Natural killer cell (primary cell): Measurements from ENCODE around the gene C14orf132. TPM values are rescaled to one million over a fixed set of nuclear protein-coding genes. Genes with fewer than 3 reads are reported as not detected.

Source experiments
- ATAC-seq, 3 donors: fragments of 150-1000 bp in 2 of 3; fragments of 200-7000 bp in 1 of 3; cut with Tn5 transposase; 1 replicate in 1 of 3; 2 replicates in 2 of 3; pipeline ENCODE4 v1.10.0; 2021; ENCODE audit warnings: mild to moderate bottlenecking in 2 of 3, moderate library complexity in 2 of 3
- DNase-seq, 2 donors: peaks; one replicate each; pipeline versions ENCODE4 v3.0.0 to v3.0.0-alpha.2; 2013 to 2021; ENCODE audit warnings: mixed read lengths in 1 of 2
- H3K27ac ChIP-seq: one replicate; pipeline ENCODE4 v1.5.1; 2013; ENCODE audit warnings: mild to moderate bottlenecking, low read length
- H3K27me3 ChIP-seq: one replicate; pipeline ENCODE4 v1.6.1; 2013; ENCODE audit warnings: low read length; ENCODE audit not compliant: control insufficient read depth, insufficient read depth
- H3K36me3 ChIP-seq: one replicate; pipeline ENCODE4 v1.6.1; 2013; ENCODE audit warnings: low read length; ENCODE audit not compliant: control insufficient read depth, insufficient read depth
- H3K4me1 ChIP-seq: one replicate; pipeline ENCODE4 v1.6.1; 2013; ENCODE audit warnings: low read length; ENCODE audit not compliant: control insufficient read depth, insufficient read depth
- H3K4me3 ChIP-seq: one replicate; pipeline ENCODE4 v1.5.1; 2013; ENCODE audit warnings: low read length
- H3K9me3 ChIP-seq: one replicate; pipeline ENCODE4 v1.6.1; 2013; ENCODE audit warnings: low read length; ENCODE audit not compliant: control insufficient read depth, insufficient read depth
- H3K27ac Mint-ChIP-seq, 2 donors: one replicate each; pipeline ENCODE4 v1.8.0; 2022; ENCODE audit warnings: mild to moderate bottlenecking in 2 of 2, mixed read lengths in 2 of 2, moderate library complexity in 1 of 2
- H3K27me3 Mint-ChIP-seq, 2 donors: one replicate each; pipeline ENCODE4 v1.8.0; 2022; ENCODE audit warnings: low read depth in 2 of 2, mixed read lengths in 2 of 2
- H3K36me3 Mint-ChIP-seq: one replicate; pipeline ENCODE4 v1.8.0; 2022; ENCODE audit warnings: mixed read lengths
- H3K4me1 Mint-ChIP-seq, 2 donors: one replicate each; pipeline ENCODE4 v1.8.0; 2022; ENCODE audit warnings: mixed read lengths in 2 of 2
- H3K4me3 Mint-ChIP-seq: one replicate; pipeline ENCODE4 v1.8.0; 2022; ENCODE audit warnings: mild to moderate bottlenecking, moderate library complexity, mixed read lengths
- H3K9me3 Mint-ChIP-seq, 2 donors: one replicate each; pipeline ENCODE4 v1.8.0; 2022; ENCODE audit warnings: mixed read lengths in 2 of 2
- CTCF ChIP-seq: fragments of 200-600 bp; IDR thresholded peaks from one replicate; pipeline ENCODE4 v1.8.0; 2022; ENCODE audit warnings: antibody characterized with exemption
- WGBS: methylation state at CpG from one replicate; pipeline ENCODE4 v1.1.7; 2013; ENCODE audit warnings: missing lambda C conversion rate; ENCODE audit not compliant: insufficient coverage; 5-methylcytosine and 5-hydroxymethylcytosine counted together
- intact Hi-C: fragments of 100-400 bp; cut with micrococcal nuclease; formaldehyde crosslinking; loops from one replicate; pipeline ENCODE4 v1.14.2; 2022
- total RNA-seq, 4 donors: library from RNA; stranded (reverse); fragments of 120-200 nt in 1 of 4; gene quantifications; one replicate each; pipeline versions ENCODE4 v1.2.3 to v1.2.4, GENCODE V29; 2013 to 2022

C14orf132 gene
- total RNA-seq, 3 donors from 2014 or later (not counting 1 experiment from before 2014, with no cell fraction given) = 0.07 to 0.23 TPM; not detected in 1

DNA sequence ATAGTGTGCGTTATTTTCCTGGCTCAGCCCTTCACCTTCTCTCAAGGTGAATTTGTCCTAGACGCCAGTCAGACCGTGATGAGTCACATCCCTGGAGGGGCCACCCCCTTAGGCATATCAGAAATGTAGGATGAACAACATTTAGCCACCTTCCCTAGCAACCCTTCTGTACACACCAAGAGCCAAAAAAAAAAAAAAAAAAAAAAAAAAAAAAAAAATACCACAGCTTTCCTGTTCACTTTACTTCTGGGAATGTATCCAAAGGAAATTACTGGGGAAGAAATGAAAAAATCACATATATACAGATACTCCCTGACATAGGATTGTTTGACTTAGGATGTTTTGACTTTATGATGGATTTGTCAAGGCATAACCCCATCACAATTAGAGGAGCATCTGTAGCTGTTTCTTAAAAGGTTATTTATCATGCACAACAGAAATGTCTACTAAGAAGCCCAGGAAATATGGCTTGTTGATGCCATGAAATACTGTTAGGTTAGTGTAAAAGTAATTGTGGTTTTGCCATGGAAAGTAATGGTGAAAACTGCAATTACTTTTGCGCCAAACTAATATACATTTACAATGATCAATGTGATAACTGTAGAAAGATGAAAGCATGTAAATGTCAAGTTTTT lies 97.3 kb downstream of the C14orf132 start:
- DNase-seq (no peak), ATAC-seq (no peak)
- WGBS = 43% methylated on average over 2 of the region's 4 CpGs
- TF ChIP-seq CTCF = no peak
- H3K27me3 Mint-ChIP-seq = peaks cover 14 to 16% of the 10 kb centered on the region in 2 donors
- Histone ChIP-seq H3K4me3 (no peak overlapping the region), H3K27ac (no peak overlapping the region), H3K36me3 (no peaks in the 10 kb centered on the region), H3K27me3 (peaks cover 3% of the 10 kb centered on the region), H3K4me1 (no peaks in the 10 kb centered on the region), H3K9me3 (no peaks in the 10 kb centered on the region)
- no peak overlapping the region for H3K4me3 Mint-ChIP-seq
- no peaks in the 10 kb centered on the region for H3K4me1 Mint-ChIP-seq
- H3K36me3 Mint-ChIP-seq = no peaks in the 10 kb centered on the region
- no peaks in the 10 kb centered on the region for H3K9me3 Mint-ChIP-seq
- intact Hi-C loops = no loop called here
- no peak overlapping the region for H3K27ac Mint-ChIP-seq

DNA sequence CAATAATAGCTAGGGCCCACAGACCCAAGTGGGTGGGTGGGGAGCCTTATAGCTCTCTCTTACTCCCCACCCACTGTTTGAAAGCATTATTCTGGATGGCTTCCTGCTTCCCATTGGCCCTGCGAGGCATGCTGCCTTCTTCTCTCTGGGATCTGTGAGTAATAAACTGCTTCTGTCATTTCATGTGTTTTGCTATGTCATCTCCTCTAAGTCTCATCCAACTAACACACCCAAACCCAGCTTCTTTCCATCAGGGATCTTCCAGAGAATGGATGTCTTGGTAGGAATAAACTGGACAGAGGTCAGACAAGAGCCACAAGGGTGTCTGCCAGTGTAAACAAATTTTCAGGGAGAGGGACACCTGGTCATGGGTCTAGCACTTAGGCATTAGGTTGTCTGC lies 99.1 kb downstream of the C14orf132 start:
- H3K36me3 ChIP-seq = no peaks in the 10 kb centered on the region
- no peak for ATAC-seq
- no peaks in the 10 kb centered on the region for H3K36me3 Mint-ChIP-seq
- no peaks in the 10 kb centered on the region for H3K27me3 ChIP-seq
- H3K4me1 Mint-ChIP-seq = no peaks in the 10 kb centered on the region
- WGBS = 100% methylated on average over 1 of the region's 1 CpG
- peaks cover 7 to 27% of the 10 kb centered on the region in 2 donors for H3K27me3 Mint-ChIP-seq
- intact Hi-C loops = no loop called here
- no peak overlapping the region for H3K27ac ChIP-seq
- no peak for TF ChIP-seq CTCF
- no peaks in the 10 kb centered on the region for H3K9me3 ChIP-seq
- H3K27ac Mint-ChIP-seq = no peak overlapping the region
- no peak overlapping the region for H3K4me3 Mint-ChIP-seq
- peaks cover 0 to 2% of the 10 kb centered on the region in 2 donors for H3K9me3 Mint-ChIP-seq
- H3K4me3 ChIP-seq = no peak overlapping the region
- H3K4me1 ChIP-seq = no peaks in the 10 kb centered on the region
- no peak for DNase-seq

GRCh38 chr14:96139169-96139568 lies 100.0 kb downstream of the C14orf132 start:
- Histone ChIP-seq H3K36me3 (no peaks in the 10 kb centered on the region), H3K4me1 (no peaks in the 10 kb centered on the region), H3K27ac (no peak overlapping the region), H3K4me3 (no peak overlapping the region), H3K9me3 (no peaks in the 10 kb centered on the region), H3K27me3 (no peaks in the 10 kb centered on the region)
- ATAC-seq = no peak
- no peak overlapping the region for H3K27ac Mint-ChIP-seq
- peaks cover 0 to 2% of the 10 kb centered on the region in 2 donors for H3K9me3 Mint-ChIP-seq
- no peaks in the 10 kb centered on the region for H3K36me3 Mint-ChIP-seq
- 100% methylated on average over 1 of the region's 1 CpG for WGBS
- no peak overlapping the region for H3K4me3 Mint-ChIP-seq
- intact Hi-C loops = no loop called here
- peaks cover 7 to 33% of the 10 kb centered on the region in 2 donors for H3K27me3 Mint-ChIP-seq
- H3K4me1 Mint-ChIP-seq = no peaks in the 10 kb centered on the region
- no peak for DNase-seq
- TF ChIP-seq CTCF = no peak

GRCh38 chr14:96139879-96140278 lies 100.7 kb downstream of the C14orf132 start:
- Mint-ChIP-seq H3K27me3 (peaks cover 7 to 33% of the 10 kb centered on the region in 2 donors), H3K27ac (no peak overlapping the region), H3K36me3 (no peaks in the 10 kb centered on the region), H3K4me1 (no peaks in the 10 kb centered on the region), H3K4me3 (no peak overlapping the region), H3K9me3 (peaks cover 0 to 2% of the 10 kb centered on the region in 2 donors)
- intact Hi-C loops = no loop called here
- H3K27me3 ChIP-seq = no peaks in the 10 kb centered on the region
- no peak for TF ChIP-seq CTCF
- H3K27ac ChIP-seq = no peak overlapping the region
- DNase-seq (no peak), ATAC-seq (no peak)
- H3K4me3 ChIP-seq = no peak overlapping the region
- no peaks in the 10 kb centered on the region for H3K36me3 ChIP-seq
- WGBS = 52% methylated on average over 2 of the region's 2 CpGs
- H3K4me1 ChIP-seq = no peaks in the 10 kb centered on the region
- no peaks in the 10 kb centered on the region for H3K9me3 ChIP-seq
